ENCODE data around the gene FAT4. TPM values are rescaled to one million over a fixed set of nuclear protein-coding genes. Genes with fewer than 3 reads are reported as not detected.

Gene FAT4
- total RNA-seq, 1 experiment from 2014 or later, result 6.6 TPM

GRCh38 chr4:125303821-125304220 is 10.9 kb upstream of the FAT4 start:
- intact Hi-C loops (cut with micrococcal nuclease), result no loop called here
- no TSS peak for BruUV-seq (replicated peaks)
- no peaks in the 10 kb centered on the region for H3K4me1 Mint-ChIP-seq (ENCODE audit: insufficient read depth, unreplicated experiment)
- no peaks in the 10 kb centered on the region for H3K27me3 Mint-ChIP-seq (ENCODE audit: insufficient read depth, unreplicated experiment)
- ChIA-PET CTCF (interaction anchor here (0.6 to 1.1 kb wide), 2 partner anchors 9 to 241 kb away, joined by 3 to 9 read pairs; no protein-coding TSS in a partner anchor), POLR2A (no interaction called here)
- H3K36me3 Mint-ChIP-seq (ENCODE audit: insufficient read depth, unreplicated experiment), result no peaks in the 10 kb centered on the region
- no peak for DNase-seq (ENCODE audit: unreplicated experiment)
- TF ChIP-seq, protein P1, sequence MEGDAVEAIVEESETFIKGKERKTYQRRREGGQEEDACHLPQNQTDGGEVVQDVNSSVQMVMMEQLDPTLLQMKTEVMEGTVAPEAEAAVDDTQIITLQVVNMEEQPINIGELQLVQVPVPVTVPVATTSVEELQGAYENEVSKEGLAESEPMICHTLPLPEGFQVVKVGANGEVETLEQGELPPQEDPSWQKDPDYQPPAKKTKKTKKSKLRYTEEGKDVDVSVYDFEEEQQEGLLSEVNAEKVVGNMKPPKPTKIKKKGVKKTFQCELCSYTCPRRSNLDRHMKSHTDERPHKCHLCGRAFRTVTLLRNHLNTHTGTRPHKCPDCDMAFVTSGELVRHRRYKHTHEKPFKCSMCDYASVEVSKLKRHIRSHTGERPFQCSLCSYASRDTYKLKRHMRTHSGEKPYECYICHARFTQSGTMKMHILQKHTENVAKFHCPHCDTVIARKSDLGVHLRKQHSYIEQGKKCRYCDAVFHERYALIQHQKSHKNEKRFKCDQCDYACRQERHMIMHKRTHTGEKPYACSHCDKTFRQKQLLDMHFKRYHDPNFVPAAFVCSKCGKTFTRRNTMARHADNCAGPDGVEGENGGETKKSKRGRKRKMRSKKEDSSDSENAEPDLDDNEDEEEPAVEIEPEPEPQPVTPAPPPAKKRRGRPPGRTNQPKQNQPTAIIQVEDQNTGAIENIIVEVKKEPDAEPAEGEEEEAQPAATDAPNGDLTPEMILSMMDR (IDR thresholded peaks at IDR 0.05; ENCODE audit: unreplicated experiment), result no peak
- no peak overlapping the region for H3K4me3 Mint-ChIP-seq (ENCODE audit: unreplicated experiment)
- no peak overlapping the region for H3K27ac Mint-ChIP-seq (ENCODE audit: low read depth, unreplicated experiment)
- no peaks in the 10 kb centered on the region for H3K9me3 Mint-ChIP-seq (ENCODE audit: unreplicated experiment)

DNA sequence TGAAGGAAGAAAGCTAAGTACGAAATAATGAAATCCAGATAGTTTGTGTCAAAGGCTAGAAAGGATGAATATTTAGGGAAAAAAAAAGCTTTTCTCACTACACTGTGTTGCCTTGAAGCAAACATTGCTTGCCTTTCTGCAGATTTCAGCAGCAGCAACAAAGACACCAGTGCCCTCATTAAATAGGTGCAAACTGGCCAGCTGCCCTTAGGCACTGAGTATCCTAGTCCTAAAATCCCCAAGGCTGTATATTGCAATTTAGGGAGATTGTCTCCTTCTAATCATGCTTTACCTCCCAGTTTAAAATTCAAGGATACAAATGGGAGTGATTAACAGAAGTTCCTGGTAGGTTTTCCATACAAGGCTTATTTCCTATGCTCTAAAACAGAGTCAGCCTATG is 8.6 kb upstream of the FAT4 start:
- Mint-ChIP-seq H3K9me3 (ENCODE audit: unreplicated experiment) (no peaks in the 10 kb centered on the region), H3K4me1 (ENCODE audit: insufficient read depth, unreplicated experiment) (no peaks in the 10 kb centered on the region), H3K36me3 (ENCODE audit: insufficient read depth, unreplicated experiment) (no peaks in the 10 kb centered on the region), H3K4me3 (ENCODE audit: unreplicated experiment) (no peak overlapping the region), H3K27ac (ENCODE audit: low read depth, unreplicated experiment) (no peak overlapping the region), H3K27me3 (ENCODE audit: insufficient read depth, unreplicated experiment) (no peaks in the 10 kb centered on the region)
- CTCF ChIA-PET, result interaction anchor here (0.6 to 2.1 kb wide), 2 partner anchors 972 to 1298 kb away, joined by 3 to 8 read pairs; no protein-coding TSS in a partner anchor
- TF ChIP-seq, protein P1 (IDR thresholded peaks at IDR 0.05; ENCODE audit: unreplicated experiment), result no peak
- no peak for DNase-seq (ENCODE audit: unreplicated experiment)
- no TSS peak for BruUV-seq (replicated peaks)
- POLR2A ChIA-PET, result no interaction called here
- intact Hi-C loops (cut with micrococcal nuclease), result no loop called here

- Mint-ChIP-seq H3K4me1 (ENCODE audit: insufficient read depth, unreplicated experiment) (no peaks in the 10 kb centered on the region), H3K9me3 (ENCODE audit: unreplicated experiment) (no peaks in the 10 kb centered on the region), H3K27me3 (ENCODE audit: insufficient read depth, unreplicated experiment) (no peaks in the 10 kb centered on the region), H3K27ac (ENCODE audit: low read depth, unreplicated experiment) (no peak overlapping the region), H3K4me3 (ENCODE audit: unreplicated experiment) (no peak overlapping the region), H3K36me3 (ENCODE audit: insufficient read depth, unreplicated experiment) (no peaks in the 10 kb centered on the region)
- intact Hi-C loops (cut with micrococcal nuclease), result no loop called here
- TF ChIP-seq, protein P1 (IDR thresholded peaks at IDR 0.05; ENCODE audit: unreplicated experiment), result no peak
- CTCF ChIA-PET, result interaction anchor here (2.1 kb wide), 1 partner anchor 1298 kb away, joined by 8 read pairs; no protein-coding TSS in a partner anchor
- DNase-seq (ENCODE audit: unreplicated experiment), result no peak
- no TSS peak for BruUV-seq (replicated peaks)
- POLR2A ChIA-PET, result no interaction called here
These were observed 8.2 kb upstream of the FAT4 start for GRCh38 chr4:125306533-125306932.

DNA sequence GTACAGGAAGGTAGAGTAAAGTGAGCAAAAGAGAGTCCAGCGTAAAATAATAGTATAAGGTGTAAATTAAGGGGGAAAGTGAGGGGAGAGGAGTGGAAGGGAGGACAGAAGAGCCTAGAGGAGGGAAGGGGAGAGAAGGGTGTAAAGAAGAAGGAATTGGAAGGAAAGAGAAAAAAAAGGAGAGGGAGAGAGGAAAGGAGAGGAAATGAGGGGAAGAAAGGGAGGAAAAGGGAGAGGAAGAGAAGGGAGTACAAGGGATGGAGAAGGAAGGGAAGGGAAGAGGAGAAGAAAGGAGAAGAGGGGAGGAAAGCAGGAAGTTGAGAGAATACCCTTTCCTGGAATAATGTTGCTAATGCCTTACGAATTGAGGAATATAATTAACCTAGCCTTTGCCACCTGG is 3.3 kb upstream of the FAT4 start:
- Mint-ChIP-seq H3K4me3 (ENCODE audit: unreplicated experiment) (no peak overlapping the region), H3K4me1 (ENCODE audit: insufficient read depth, unreplicated experiment) (peaks cover 6% of the 10 kb centered on the region), H3K27me3 (ENCODE audit: insufficient read depth, unreplicated experiment) (no peaks in the 10 kb centered on the region), H3K36me3 (ENCODE audit: insufficient read depth, unreplicated experiment) (no peaks in the 10 kb centered on the region), H3K9me3 (ENCODE audit: unreplicated experiment) (no peaks in the 10 kb centered on the region), H3K27ac (ENCODE audit: low read depth, unreplicated experiment) (no peak overlapping the region)
- DNase-seq (ENCODE audit: unreplicated experiment), result no peak
- POLR2A ChIA-PET, result interaction anchor here (0.6 kb wide), 1 partner anchor 1077 kb away, joined by 4 read pairs; no protein-coding TSS in a partner anchor
- TF ChIP-seq, protein P1 (IDR thresholded peaks at IDR 0.05; ENCODE audit: unreplicated experiment), result no peak
- no TSS peak for BruUV-seq (replicated peaks)
- intact Hi-C loops (cut with micrococcal nuclease), result loop anchor here (10.0 kb wide), 4 partner anchors 143 to 1733 kb away; no protein-coding TSS in a partner anchor
- CTCF ChIA-PET, result interaction anchor here (0.6 to 0.7 kb wide), 2 partner anchors 385 to 818 kb away, joined by 3 read pairs; no protein-coding TSS in a partner anchor

Data from MCF 10A (cell line).